Measurements from ENCODE around the gene CDC20.

- TF ChIP-seq EZH2 (IDR thresholded peaks at IDR 0.05; ENCODE audit: borderline replicate concordance, low read length): no peak
- TF ChIP-seq CTCF (conservative IDR thresholded peaks at IDR 0.05 in 1 of 2, IDR thresholded peaks at IDR 0.05 in 1 of 2; ENCODE audit: extremely low read depth in 1 of 2, insufficient read depth in 1 of 2, low read depth in 1 of 2, low read length in 2 of 2): peak in 1 of 2 donors; percentile 39
Observed at GRCh38 chr1:43383449-43383848, 24.7 kb downstream of the CDC20 start.
